ENCODE data around the gene MYOD1.

MYOD1 gene

GRCh38 chr11:17747131-17747955 is 28.0 kb downstream of the MYOD1 start:
- in situ Hi-C loops (cut with MboI; ENCODE audit: low sequenced_read_pairs), result loop anchor here (25.0 kb wide), 1 partner anchor 240 kb away; no protein-coding TSS in a partner anchor

DNA sequence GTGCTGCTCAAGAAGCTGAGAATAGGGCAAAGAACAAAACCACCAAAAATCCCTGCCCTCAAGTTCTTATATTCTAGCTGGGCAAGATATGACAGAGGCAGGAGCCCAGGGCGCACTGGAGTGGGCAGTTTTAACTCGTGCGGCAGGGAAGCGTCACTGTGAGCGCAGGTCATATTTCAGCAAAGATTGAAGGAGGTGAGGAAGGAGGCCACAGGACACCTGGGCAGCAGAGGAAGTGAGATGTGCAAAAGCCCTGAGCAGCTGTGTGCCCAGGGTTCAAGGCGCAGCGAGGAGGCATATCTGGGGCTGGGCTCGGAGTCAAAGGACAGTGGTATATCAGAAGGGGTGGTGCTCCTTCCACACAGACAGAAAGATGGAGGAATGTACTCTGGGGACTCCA is 28.7 kb downstream of the MYOD1 start:
- in situ Hi-C loops (cut with MboI; ENCODE audit: low sequenced_read_pairs), result loop anchor here (25.0 kb wide), 1 partner anchor 239 kb away; no protein-coding TSS in a partner anchor

DNA sequence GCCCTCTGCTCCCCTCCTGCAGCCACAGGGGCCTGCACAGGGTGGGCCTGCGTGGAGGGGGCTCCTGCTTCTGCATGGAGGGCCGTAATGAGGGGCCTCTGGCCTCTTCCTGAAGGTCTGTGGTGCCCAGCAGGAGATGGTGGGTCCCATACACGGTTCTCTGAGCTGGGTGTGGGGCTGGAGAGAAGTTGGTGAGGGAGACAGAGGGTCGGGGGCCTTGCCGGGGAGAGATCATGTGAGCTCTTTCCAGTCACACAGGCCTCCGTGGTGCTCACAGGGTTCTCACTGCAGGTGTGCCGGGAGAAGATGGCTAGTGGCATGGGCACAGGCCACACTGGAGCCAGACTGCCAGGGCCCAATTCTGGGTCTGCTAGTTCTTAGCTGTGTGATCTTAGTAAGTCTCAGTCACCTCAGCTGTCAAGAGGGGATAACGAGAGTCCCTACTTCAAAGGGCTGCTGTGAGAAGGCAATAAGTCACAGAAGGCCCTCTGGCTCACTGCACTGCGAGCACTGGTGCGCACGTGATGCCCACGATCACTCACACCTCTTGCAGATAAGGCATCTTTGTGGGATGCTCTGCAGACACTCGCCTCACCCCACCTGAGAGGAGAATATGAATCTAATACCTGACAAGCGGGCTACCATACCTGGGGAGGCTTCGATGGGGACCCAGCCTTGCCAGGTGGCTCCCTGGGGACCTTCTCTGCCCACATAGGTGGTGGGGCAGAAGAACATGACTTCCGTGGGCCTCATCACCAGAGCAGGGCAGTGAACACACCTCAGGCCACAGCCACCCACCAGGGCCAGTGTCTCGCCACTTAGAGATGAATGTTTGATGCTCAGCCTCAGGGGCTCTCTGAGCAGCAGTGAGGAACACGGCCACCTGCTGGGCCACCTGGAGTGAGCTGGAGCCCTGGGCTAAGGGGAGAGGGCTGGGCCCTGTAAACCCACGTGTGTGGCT is 29.7 kb downstream of the MYOD1 start:
- in situ Hi-C loops (cut with MboI; ENCODE audit: low sequenced_read_pairs), result loop anchor here (25.0 kb wide), 1 partner anchor 238 kb away; no protein-coding TSS in a partner anchor

DNA sequence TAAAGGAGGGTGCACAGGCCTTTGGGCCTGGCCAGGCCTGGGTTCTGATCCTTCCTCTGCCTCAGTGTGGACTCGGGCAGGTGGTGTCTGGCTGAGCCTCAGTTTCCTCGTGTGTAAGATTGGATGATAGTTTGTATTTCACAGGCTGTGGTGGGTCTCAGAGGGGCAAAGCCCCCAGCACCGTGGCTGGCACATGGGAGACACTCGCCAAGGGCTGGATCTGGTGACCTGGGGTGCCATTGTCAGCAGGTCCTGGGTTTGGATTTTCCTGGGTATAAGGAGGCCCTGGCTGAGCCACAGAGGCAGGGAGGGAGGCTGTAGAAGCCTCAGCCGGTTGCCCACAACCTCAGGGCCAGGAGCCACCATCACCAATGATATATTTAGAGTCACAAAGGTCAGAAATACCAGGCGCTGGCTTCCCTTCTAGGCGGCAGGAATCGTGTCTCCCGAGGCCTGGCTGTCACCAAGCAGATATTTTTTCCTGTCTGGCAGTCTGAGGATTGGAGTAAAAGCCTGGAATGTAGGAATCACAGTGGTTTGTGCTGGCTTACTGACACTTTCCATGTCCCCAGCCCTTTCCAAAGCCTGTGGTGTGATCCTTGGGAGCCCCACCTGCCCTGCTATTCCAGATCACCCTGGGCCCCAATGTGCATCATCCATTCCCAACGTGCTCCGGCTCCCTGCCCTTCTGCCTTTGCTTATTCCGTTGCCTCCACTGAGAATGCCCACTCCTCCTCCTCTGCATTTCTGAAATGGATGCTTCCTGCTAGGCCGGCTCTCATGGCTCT is 30.8 kb downstream of the MYOD1 start:
- in situ Hi-C loops (cut with MboI; ENCODE audit: low sequenced_read_pairs), result no loop called here

GRCh38 chr11:17750801-17751165 is 31.4 kb downstream of the MYOD1 start:
- in situ Hi-C loops (cut with MboI; ENCODE audit: low sequenced_read_pairs), result no loop called here

DNA sequence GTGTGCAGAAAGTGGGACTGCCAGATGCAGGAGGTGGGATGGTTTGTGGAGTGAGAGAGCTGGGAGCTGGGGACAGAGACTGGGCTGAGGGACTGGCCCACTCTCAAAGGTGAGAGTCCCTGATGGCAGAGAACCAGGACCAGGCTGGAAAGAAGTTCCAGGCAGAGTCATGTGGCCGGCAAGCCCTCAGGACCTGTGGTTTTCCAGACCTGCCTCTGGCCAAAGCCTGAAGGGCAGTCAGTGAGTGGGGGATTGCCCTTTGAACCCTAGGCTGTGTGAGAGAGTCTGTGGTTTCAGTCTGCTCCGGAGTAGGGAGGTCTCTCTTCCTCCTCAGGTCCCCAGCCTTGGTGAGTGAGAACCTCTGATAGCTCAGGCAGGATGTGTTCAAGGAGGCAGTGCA is 32.2 kb downstream of the MYOD1 start:
- in situ Hi-C loops (cut with MboI; ENCODE audit: low sequenced_read_pairs), result no loop called here

GRCh38 chr11:17752144-17752543 is 32.8 kb downstream of the MYOD1 start:
- in situ Hi-C loops (cut with MboI; ENCODE audit: low sequenced_read_pairs), result no loop called here

GRCh38 chr11:17753153-17753552 is 33.8 kb downstream of the MYOD1 start:
- in situ Hi-C loops (cut with MboI; ENCODE audit: low sequenced_read_pairs), result no loop called here

DNA sequence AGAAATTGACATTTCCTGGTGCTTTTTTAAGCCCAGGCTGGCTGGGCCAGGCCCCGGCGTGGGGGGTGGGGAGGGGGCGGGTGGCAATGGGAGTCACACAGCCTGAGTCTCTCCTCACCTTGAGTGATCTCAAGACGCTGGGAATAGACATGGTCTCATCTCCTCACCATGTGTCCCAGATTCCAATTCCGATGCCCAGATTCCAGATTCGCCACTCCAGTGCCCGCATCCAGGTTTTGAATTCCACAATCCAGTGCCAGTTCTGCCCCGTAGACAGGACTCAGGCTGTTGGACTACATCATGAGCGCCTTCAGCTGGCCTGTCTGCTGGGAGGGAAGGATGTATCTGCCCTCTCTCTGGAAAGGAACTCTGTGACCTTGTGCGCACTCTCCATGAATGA is 34.3 kb downstream of the MYOD1 start:
- in situ Hi-C loops (cut with MboI; ENCODE audit: low sequenced_read_pairs), result no loop called here

DNA sequence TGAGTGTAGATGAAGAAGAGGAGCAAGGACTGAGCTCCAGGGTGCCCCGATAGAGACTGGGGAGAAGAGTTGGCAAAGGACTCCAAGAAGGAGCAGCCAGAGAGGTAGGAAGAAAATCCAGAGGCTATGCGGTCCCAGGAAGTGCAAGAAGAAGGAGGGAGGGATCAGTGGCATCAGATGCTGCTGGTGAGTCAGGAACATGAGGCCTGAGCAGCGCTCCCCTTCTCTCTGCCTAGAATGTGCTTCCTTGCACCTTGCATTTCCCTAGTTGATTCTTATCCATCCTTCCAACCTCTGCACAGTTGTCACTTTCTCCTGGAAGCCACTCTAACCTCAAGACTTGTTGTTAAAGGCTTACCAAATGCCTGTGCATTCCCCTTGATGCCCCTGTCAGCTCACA is 36.5 kb downstream of the MYOD1 start:
- in situ Hi-C loops (cut with MboI; ENCODE audit: low sequenced_read_pairs), result no loop called here

DNA sequence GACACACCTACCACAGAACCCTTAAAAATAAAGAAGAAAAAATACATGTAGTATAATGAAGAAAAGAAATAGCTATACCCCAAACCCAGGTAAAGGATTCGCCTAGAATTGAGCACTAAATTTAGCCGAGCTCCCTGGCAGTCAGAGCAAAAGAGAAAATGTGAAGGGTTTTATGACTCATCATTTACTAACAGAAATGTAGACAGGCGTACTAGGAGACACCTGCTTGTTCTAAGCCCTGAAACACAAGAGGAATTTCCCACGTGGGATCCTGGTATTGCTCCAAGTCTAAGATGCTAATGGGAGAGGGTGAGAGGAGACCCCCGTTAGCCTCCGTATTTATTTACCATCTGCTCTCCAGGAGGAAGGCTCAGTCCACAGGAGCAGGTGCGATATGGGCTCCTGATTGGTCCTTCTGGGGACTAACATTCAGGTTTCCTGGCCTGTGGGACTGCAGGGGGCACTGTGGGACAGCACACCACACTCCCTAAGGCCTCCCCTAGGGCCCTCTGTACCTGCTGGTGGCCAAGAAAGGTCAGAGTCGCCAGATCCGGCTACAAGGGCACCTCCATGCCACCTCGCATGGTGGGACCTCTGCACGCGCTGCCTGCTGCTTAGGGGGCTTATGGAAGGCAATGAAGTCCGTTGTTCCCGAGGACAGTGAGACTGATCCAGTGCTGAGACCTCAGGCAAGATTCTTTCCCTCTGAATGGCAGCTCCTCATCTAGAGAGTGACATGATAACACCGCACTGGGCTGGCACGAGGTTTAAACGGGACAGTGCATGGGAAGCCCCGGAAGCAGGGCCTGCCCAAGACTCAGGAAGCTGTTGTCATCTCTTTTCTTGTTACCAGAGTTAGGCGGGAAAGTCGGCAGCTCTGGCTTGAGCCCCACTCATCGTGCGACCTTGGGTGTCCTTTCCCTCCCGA is 41.0 kb downstream of the MYOD1 start:
- in situ Hi-C loops (cut with MboI; ENCODE audit: low sequenced_read_pairs), result no loop called here

DNA sequence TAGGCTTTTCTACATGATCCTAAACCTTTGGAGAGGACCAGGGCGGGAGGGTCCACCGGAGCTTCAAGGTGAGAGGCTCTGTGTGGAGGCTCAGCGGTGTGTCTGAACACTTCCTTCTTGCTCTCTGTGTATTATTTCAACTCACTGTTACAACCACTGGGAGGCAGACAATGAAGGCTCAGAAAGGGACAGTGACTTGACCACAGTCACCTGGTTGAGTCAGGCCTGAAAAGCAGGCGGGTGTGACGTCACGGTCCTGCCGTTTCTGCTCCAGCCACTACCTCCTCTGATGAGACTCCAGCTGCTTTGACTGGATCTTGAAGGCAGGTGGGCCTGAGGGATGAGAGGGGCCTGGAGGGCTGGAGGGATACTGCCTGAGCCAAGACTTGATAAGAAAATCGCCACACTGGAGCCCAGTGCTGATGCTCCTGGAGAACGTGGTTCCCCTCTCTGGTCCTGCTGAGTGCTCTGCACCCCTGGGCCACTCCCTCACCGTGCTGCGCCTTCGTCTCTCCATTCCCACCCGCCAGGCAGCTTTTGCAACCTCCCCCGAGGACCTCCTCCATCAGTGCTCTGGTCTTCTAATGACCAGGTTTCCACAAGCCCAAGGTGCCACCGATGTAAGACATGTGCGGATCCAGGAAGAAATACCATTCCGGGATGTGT is 43.1 kb downstream of the MYOD1 start:
- in situ Hi-C loops (cut with MboI; ENCODE audit: low sequenced_read_pairs), result no loop called here

DNA sequence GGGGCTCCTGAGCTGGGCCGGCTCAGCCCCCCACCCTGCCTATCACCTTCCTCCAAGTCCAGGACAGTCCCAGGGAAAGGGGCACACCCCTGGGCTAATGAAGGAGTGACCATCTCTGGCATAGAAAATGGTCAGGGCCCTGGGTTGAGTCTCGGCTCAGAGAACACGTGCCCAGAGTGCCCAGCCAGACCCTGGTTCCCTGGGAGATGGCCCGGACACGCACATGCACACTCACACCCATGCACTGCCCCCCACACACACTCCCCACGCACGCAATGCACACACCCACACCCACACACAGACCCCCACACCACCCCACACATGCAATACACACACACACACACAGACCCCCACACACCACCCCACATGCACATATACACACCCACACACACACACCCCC is 43.9 kb downstream of the MYOD1 start:
- in situ Hi-C loops (cut with MboI; ENCODE audit: low sequenced_read_pairs), result no loop called here

DNA sequence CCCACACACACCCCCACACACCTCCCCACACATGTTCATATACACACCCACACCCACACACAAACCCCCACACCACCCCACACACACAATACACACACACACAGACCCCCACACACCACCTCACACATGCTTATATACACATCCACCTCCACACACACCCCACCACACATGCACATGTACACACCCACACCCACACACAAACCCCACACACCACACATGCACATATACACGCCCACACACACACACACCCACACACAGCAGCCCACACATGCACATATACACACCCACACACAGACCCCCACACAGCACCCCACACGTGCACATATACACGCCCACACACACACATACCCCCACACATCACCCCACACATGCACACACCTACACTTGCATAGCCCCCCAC is 44.3 kb downstream of the MYOD1 start:
- in situ Hi-C loops (cut with MboI; ENCODE audit: low sequenced_read_pairs), result no loop called here

GRCh38 chr11:17764446-17765218 is 45.3 kb downstream of the MYOD1 start:
- in situ Hi-C loops (cut with MboI; ENCODE audit: low sequenced_read_pairs), result no loop called here

GRCh38 chr11:17765356-17766072 is 46.1 kb downstream of the MYOD1 start:
- in situ Hi-C loops (cut with MboI; ENCODE audit: low sequenced_read_pairs), result no loop called here

- in situ Hi-C loops (cut with MboI; ENCODE audit: low sequenced_read_pairs), result no loop called here
These were observed 46.6 kb downstream of the MYOD1 start for GRCh38 chr11:17766073-17766359.

DNA sequence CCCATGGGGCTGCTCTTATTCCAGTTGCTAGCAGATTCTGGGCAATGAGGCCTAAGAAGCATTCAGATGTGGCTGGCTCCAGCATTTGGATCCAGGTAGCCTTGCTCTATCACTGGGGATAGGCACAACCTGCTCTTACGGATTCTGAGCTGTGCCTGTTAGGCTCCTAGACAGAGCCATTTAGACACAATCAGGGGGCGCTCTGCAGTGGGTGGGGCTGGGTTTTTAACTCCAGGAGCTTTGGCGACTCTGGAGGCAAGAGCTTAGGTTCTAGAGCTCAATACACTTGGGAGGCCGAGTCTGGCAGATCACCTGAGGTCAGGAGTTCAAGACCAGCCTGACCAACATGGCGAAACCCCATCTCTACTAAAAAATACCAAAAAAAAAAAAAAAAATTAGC is 47.2 kb downstream of the MYOD1 start:
- in situ Hi-C loops (cut with MboI; ENCODE audit: low sequenced_read_pairs), result no loop called here

All from HL-60/S4 treated with retinoic acid at 250 ng/mL for 4 days and 3 days (cell line).